Measurements from ENCODE around the gene NIPAL4. TPM values are rescaled to one million over a fixed set of nuclear protein-coding genes. Genes with fewer than 3 reads are reported as not detected.

The NIPAL4 gene
- total RNA-seq, 4 donors from 2014 or later = 13.2 to 33.7 (median 17.8) TPM

- Histone ChIP-seq H3K4me1 (peaks cover 0 to 13% (median 0%) of the 10 kb centered on the region in 3 donors), H3K27ac (no peak overlapping the region), H3K9me3 (no peaks in the 10 kb centered on the region), H3K4me3 (no peak overlapping the region), H3K27me3 (no peaks in the 10 kb centered on the region), H3K36me3 (peaks cover 0 to 87% (median 0%) of the 10 kb centered on the region in 3 donors)
- intact Hi-C loops (cut with DNase I) = no loop called here
- whole genome bisulfite sequencing, 2 donors = no CpG with 5 or more reads among the region's 11 CpGs
- DNase-seq = no peak
- no peak for TF ChIP-seq CTCF (IDR thresholded peaks at IDR 0.05)
- TF ChIP-seq POLR2A (IDR thresholded peaks at IDR 0.05) = no peak
These were observed 31.5 kb downstream of the NIPAL4 start for GRCh38 chr5:157491471-157491995.

- intact Hi-C loops (cut with DNase I) = no loop called here
- no peak for TF ChIP-seq POLR2A (IDR thresholded peaks at IDR 0.05)
- no peak for TF ChIP-seq CTCF (IDR thresholded peaks at IDR 0.05)
- DNase-seq = no peak
- no peaks in the 10 kb centered on the region for H3K27me3 ChIP-seq
- H3K36me3 ChIP-seq = peaks cover 0 to 80% (median 0%) of the 10 kb centered on the region in 3 donors
- WGBS, 2 donors = 89 to 90% methylated on average over 2 to 8 of the region's 9 CpGs
- H3K27ac ChIP-seq = no peak overlapping the region
- no peaks in the 10 kb centered on the region for H3K4me1 ChIP-seq
- H3K9me3 ChIP-seq = no peaks in the 10 kb centered on the region
- H3K4me3 ChIP-seq = no peak overlapping the region
These were observed 32.9 kb downstream of the NIPAL4 start for GRCh38 chr5:157492886-157493285.

- Histone ChIP-seq H3K4me1 (no peaks in the 10 kb centered on the region), H3K4me3 (no peak overlapping the region), H3K27me3 (no peaks in the 10 kb centered on the region), H3K36me3 (peaks cover 0 to 66% (median 0%) of the 10 kb centered on the region in 3 donors), H3K9me3 (no peaks in the 10 kb centered on the region), H3K27ac (peak overlapping the region in 1 of 4 donors; percentile 5)
- DNase-seq = no peak
- WGBS, 2 donors = 66 to 75% methylated on average over 5 of the region's 5 CpGs
- TF ChIP-seq POLR2A (IDR thresholded peaks at IDR 0.05) (no peak), CTCF (IDR thresholded peaks at IDR 0.05) (no peak)
- intact Hi-C loops (cut with DNase I) = no loop called here
These were observed 34.3 kb downstream of the NIPAL4 start for GRCh38 chr5:157494178-157494832.

GRCh38 chr5:157496864-157497263 lies 36.9 kb downstream of the NIPAL4 start:
- H3K9me3 ChIP-seq = no peaks in the 10 kb centered on the region
- no peak overlapping the region for H3K27ac ChIP-seq
- H3K4me3 ChIP-seq = no peak overlapping the region
- H3K27me3 ChIP-seq = no peaks in the 10 kb centered on the region
- intact Hi-C loops (cut with DNase I) = no loop called here
- WGBS, 2 donors = 87 to 91% methylated on average over 4 to 7 of the region's 8 CpGs
- H3K4me1 ChIP-seq = no peaks in the 10 kb centered on the region
- no peak for DNase-seq
- no peak for TF ChIP-seq POLR2A (IDR thresholded peaks at IDR 0.05)
- TF ChIP-seq CTCF (IDR thresholded peaks at IDR 0.05) = no peak
- H3K36me3 ChIP-seq = peaks cover 0 to 47% (median 0%) of the 10 kb centered on the region in 3 donors

GRCh38 chr5:157497875-157498611 lies 38.0 kb downstream of the NIPAL4 start:
- H3K36me3 ChIP-seq = peaks cover 0 to 40% (median 0%) of the 10 kb centered on the region in 3 donors
- DNase-seq = no peak

More at GRCh38 chr5:157497875-157498611, 38.0 kb downstream of the NIPAL4 start:
- no peak overlapping the region for H3K4me3 ChIP-seq
- no peak overlapping the region for H3K27ac ChIP-seq
- WGBS, 2 donors = 40 to 67% methylated on average over 4 of the region's 10 CpGs
- TF ChIP-seq CTCF (IDR thresholded peaks at IDR 0.05) = no peak
- TF ChIP-seq POLR2A (IDR thresholded peaks at IDR 0.05) = no peak
- no peaks in the 10 kb centered on the region for H3K9me3 ChIP-seq
- no peaks in the 10 kb centered on the region for H3K27me3 ChIP-seq
- intact Hi-C loops (cut with DNase I) = no loop called here
- no peaks in the 10 kb centered on the region for H3K4me1 ChIP-seq
